Measurements from ENCODE around the gene MMP8.
"Not testable (repeated sequence)": the region's sequence is repeated elsewhere in the genome, so short reads cannot be mapped to it uniquely, and the experiment has no call there.

Gene MMP8

GRCh38 chr11:102724904-102725500, at the start of gene MMP8:
MMP8 (minus strand) TSS chr11:102724954; CDS start chr11:102724855, 99 bp downstream.
- no peak for DNase-seq (ENCODE audit: low read depth)

GRCh38 chr11:102773386-102773785, 48.6 kb upstream of the MMP8 start:
- DNase-seq (ENCODE audit: low read depth) = no peak

DNA sequence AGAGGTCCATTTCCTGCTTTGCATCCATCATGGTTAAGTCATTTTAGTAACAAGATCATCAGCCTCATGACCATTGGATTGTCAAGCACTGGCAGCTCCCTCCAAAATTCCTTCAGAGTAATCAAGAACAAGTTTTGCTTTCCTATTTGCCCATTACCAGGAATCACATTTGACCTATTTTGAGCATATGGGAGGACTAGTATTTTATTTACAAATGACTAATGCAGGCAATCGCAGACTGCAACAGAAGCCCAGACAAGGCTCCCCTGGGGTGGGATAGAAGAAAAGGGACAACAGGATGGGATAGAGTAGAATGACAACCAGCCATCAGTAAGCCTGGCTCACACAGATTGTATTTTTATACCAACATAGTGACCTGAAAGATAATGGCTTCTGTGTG, 46.6 kb upstream of the MMP8 start:
- DNase-seq (ENCODE audit: low read depth) = no peak

- no peak for DNase-seq (ENCODE audit: low read depth)
These were observed 45.4 kb upstream of the MMP8 start for GRCh38 chr11:102770191-102770590.

DNA sequence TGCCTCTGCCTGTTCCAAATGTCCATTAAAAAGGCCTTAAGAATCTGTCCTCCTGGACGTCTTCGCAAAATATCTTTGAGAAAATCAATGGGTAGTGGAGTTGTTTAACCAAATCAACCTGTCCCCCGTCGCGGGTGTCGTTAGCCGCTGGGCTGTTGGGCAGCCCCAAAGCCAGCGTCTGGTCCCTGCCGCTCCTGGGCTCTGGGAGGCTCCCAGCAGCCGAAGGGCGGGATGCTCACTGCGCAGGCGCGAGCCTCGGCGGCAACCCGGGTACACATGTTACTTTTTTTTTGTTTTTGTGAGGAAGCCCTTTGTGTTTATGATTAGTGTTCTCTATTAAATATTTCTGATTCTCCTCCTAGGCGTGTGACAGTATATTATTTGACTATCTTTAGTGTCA, 43.0 kb upstream of the MMP8 start:
- DNase-seq (ENCODE audit: low read depth) = no peak

DNA sequence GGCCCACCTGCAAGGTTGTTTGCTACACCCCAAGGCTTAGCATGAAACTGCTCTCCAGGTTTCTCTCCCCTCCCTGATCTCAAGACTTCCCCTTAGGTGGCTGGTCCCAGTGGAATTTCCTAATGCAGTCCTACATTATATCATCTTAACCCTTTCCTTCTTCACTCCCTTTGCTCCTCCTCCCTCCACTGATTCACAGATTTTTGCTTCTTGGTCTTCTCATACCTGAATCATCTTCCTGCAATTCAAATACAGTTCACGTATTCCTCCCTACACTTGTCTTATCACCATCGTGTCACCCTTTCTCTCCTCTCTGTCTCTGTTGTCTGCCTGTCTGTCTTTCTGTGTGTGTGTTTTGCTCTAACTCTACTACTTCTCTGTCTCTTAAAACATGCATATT, 38.7 kb upstream of the MMP8 start:
- no peak for DNase-seq (ENCODE audit: low read depth)

GRCh38 chr11:102762361-102762767, 37.6 kb upstream of the MMP8 start:
- no peak for DNase-seq (ENCODE audit: low read depth)

DNA sequence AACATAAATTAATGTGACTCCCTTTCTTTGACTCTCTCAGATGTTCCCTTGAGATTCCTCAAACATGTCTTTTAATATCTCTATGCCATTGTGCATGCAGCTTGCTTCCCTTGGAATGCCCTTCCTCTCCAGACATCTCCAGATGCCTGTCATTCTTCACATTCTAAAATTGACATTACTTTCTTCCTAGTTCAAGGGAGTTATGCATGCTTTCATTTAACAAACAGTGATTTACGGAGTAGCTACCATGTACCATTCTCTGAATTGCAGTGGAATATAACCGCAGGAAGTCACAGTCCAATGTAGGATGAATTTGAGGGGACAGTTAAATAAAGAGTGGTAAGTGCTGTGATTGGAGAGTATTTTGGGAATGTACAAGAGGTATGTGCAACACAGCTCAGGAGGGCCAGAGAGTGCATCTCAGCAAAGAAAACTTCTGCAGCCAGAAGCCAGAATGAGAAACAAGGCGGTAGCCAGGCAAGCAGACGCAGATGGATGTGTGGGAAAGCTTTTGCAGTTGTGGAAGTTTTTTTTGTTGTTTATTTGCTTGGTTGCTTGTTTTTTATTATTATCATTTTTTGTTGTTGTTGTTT, 37.0 kb upstream of the MMP8 start:
- no peak for DNase-seq (ENCODE audit: low read depth)

GRCh38 chr11:102760344-102761035, 35.7 kb upstream of the MMP8 start:
- no peak for DNase-seq (ENCODE audit: low read depth)

DNA sequence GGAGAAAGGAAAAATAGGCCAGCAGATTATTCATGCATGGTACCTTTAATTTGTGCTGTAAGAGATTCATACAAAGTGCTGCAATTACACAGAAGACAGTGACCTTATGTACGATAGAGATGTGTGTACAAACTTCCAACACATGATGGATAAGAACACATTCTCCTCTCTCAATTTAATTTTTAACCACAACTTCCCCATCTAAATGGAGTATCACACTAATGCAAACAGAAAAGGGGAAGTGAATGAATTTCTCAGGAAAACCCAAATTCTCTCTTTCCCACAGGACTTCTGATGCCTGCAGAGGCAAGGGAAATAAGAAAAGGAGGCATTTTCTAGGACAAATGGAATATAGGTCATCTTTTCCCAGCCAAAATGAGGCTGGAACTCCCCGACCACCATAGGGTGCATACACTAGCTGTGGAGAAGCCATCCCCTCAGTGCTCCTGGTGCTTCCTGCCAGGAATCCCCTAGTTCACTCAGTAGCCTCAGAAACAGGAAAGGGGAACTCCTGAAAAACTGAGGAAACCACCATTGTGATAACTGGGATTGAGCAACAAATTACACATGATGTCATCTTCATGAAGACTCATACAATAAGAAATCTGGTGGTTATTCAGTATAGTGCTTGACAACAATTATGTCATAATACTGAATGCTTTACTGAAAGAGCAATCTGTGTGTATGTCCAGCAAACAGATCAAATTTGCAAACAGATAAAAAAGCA, 33.2 kb upstream of the MMP8 start:
- DNase-seq (ENCODE audit: low read depth) = no peak

- DNase-seq (ENCODE audit: low read depth) = no peak
These were observed 28.5 kb upstream of the MMP8 start for GRCh38 chr11:102753267-102753666.

GRCh38 chr11:102751673-102752072, 26.9 kb upstream of the MMP8 start:
- DNase-seq (ENCODE audit: low read depth) = no peak

DNA sequence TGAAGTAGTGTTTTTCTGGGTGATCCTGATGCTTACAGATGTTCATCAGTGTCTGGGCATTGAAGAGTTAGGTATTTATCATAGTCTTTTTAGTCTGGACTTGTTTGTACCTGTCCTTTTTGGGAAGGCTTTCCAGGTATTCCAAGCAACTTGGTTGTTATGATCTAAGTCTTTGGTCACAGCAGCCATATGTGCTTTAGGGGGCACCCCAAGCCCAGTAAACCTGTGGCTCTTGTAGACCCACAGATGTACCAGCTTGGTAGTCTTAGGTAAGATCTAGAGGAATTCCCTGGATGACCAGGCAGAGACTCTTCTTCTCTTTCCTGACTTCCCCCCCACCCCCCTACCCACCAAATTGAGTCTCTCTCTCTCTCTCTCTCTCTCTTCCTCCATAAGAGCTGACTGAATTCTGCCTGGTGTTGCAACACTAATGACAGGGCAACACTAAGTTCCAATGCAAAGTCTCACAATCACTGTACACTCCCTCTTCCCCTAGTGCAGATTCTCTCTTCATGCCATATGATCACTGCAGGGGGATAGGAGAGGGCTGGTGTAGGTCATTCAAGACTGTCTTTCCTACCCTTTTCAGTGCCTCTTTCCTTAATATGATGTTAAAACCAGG, 24.5 kb upstream of the MMP8 start:
- DNase-seq (ENCODE audit: low read depth) = no peak

DNA sequence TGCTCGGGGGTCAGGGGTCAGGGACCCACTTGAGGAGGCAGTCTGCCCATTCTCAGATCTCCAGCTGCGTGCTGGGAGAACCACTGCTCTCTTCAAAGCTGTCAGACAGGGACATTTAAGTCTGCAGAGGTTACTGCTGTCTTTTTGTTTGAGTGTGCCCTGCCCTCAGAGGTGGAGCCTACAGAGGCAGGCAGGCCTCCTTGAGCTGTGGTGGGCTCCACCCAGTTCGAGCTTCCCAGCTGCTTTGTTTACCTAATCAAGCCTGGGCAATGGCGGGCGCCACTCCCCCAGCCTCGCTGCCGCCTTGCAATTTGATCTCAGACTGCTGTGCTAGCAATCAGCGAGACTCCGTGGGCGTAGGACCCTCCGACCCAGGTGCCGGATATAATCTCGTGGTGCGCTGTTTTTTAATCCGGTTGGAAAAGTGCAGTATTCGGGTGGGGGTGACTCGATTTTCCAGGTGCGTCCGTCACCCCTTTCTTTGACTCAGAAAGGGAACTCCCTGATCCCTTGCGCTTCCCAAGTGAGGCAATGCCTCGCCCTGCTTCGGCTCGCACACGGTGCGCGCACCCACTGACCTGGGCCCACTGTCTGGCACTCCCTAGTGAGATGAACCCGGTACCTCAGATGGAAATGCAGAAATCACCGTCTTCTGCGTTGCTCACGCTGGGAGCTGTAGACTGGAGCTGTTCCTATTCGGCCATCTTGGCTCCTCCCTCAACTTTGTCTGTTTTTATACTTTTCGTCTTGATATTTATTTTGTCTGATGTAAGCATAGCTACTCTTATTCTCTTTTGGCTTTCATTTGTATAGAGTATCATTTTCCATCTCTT, 22.2 kb upstream of the MMP8 start:
- DNase-seq (ENCODE audit: low read depth) = not testable (repeated sequence)

GRCh38 chr11:102734650-102735049, 9.9 kb upstream of the MMP8 start:
- no peak for DNase-seq (ENCODE audit: low read depth)

- DNase-seq (ENCODE audit: low read depth) = no peak
These were observed 8.6 kb upstream of the MMP8 start for GRCh38 chr11:102733232-102733875.

- not testable (repeated sequence) for DNase-seq (ENCODE audit: low read depth)
These were observed 6.2 kb upstream of the MMP8 start for GRCh38 chr11:102730944-102731343.

GRCh38 chr11:102729849-102730815, 5.4 kb upstream of the MMP8 start:
- no peak for DNase-seq (ENCODE audit: low read depth)

DNA sequence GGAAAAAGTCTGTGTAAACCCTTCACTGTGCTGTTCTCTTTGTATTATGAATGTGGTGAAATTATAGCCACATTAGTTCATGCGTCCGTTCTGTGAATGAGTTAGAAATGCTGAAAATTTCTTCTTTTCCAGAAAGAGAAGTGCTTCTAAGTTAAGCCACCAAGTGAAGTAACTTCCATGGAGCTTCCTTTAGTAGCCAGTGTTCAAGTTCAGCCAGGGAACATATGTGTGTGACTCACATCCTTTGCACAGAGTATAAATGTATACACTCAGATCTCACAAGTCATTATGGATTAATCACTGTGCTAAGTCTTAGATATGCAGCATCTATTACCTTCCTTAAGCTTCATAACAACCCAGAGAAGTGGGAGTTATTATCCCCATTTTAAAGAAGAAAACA, 3.1 kb upstream of the MMP8 start:
- no peak for DNase-seq (ENCODE audit: low read depth)

DNA sequence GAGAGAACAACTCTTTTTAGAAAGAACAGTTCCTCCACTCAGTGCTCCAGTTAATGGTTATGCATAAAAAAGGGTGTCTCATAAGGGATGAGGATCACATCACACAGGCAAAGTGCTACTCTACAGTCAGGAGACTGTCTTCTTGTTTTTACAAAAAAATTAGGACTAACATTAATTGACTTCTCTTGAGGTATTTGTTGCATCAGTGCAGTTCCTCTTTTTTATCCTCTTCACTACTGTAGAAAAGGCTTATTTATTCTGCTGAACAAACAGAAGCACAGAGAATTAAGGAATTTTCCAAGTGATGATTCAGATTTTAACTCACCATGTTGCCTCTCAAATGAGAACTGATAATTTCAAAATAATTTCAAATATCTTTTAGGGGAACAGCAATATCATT, 1.9 kb downstream of the MMP8 start:
- no peak for DNase-seq (ENCODE audit: low read depth)
